ENCODE measurements around the gene VPS4A.
"Not testable (repeated sequence)": the region's sequence is repeated elsewhere in the genome, so short reads cannot be mapped to it uniquely, and the experiment has no call there.

Gene VPS4A

GRCh38 chr16:69310653-69311532 lies at the start of gene VPS4A:
Gene VPS4A (plus strand): TSS chr16:69311350. CDS start chr16:69311512, 162 bp downstream.
- peaks cover 9 to 21% of the 10 kb centered on the region in 2 donors for H3K36me3 Mint-ChIP-seq
- no peaks in the 10 kb centered on the region for H3K9me3 Mint-ChIP-seq
- DNase-seq (peak; percentile 97), ATAC-seq (replicated peaks) (peak; percentile 95 to 96)
- H3K4me3 Mint-ChIP-seq = peak within 1 kb of the TSS; percentile 99
- peaks cover 17 to 35% of the 10 kb centered on the region in 2 donors for H3K4me1 Mint-ChIP-seq
- H3K27me3 Mint-ChIP-seq = no peaks in the 10 kb centered on the region
- H3K27ac Mint-ChIP-seq = peak within 1 kb of the TSS; percentile 94

DNA sequence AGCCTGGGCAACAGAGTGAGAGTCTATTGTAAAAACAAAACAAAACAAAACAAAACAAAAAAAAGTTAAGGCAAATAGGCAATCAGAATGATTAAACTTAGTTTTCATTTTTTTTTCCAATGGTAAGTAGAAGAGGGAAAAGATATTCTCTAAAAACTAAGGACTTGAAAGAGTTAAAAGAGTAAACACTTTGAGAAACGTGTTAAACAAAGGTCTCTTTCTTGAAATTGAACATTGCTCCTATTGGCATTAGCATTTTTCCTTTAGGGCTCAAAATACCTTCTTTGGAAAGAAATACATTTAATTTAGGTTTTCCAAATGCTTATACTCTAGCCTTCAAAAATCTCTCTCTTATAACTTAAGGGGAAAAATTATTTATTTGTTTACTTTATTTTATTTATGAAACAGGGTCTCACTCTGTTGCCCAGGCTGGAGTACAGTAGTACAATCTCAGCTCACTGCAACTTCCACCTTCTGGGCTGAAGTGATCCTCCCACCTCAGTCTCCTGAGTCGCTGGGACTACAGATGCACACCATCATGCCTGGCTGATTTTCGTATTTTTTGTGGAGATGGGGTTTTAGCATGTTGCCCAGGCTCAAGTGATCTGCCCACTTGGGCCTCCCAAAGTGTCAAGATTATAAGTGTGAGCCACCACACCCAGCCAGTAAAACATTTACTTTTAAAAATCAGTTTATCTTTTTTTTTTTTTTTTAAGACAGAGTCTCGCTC lies 44.7 kb upstream of the VPS4A start:
- no peaks in the 10 kb centered on the region for H3K9me3 Mint-ChIP-seq

GRCh38 chr16:69267633-69268032 lies 43.5 kb upstream of the VPS4A start:
- no peaks in the 10 kb centered on the region for H3K27me3 Mint-ChIP-seq

More for the DNA sequence above, 44.7 kb upstream of the VPS4A start:
- H3K27me3 Mint-ChIP-seq = no peaks in the 10 kb centered on the region
- H3K4me3 Mint-ChIP-seq = no peak overlapping the region
- H3K36me3 Mint-ChIP-seq = peaks cover 6% of the 10 kb centered on the region in 2 donors
- no peaks in the 10 kb centered on the region for H3K4me1 Mint-ChIP-seq
- no peak overlapping the region for H3K27ac Mint-ChIP-seq
- no peak for ATAC-seq (replicated peaks)
- DNase-seq = no peak

GRCh38 chr16:69270395-69270794 lies 40.8 kb upstream of the VPS4A start:
- DNase-seq (no peak), ATAC-seq (replicated peaks) (no peak)
- Mint-ChIP-seq H3K4me1 (no peaks in the 10 kb centered on the region), H3K4me3 (no peak overlapping the region), H3K9me3 (no peaks in the 10 kb centered on the region), H3K36me3 (peaks cover 3% of the 10 kb centered on the region in 2 donors), H3K27ac (no peak overlapping the region), H3K27me3 (no peaks in the 10 kb centered on the region)

More at GRCh38 chr16:69267633-69268032, 43.5 kb upstream of the VPS4A start:
- no peaks in the 10 kb centered on the region for H3K4me1 Mint-ChIP-seq
- no peaks in the 10 kb centered on the region for H3K9me3 Mint-ChIP-seq
- H3K4me3 Mint-ChIP-seq = no peak overlapping the region
- peaks cover 3 to 9% of the 10 kb centered on the region in 2 donors for H3K36me3 Mint-ChIP-seq
- no peak overlapping the region for H3K27ac Mint-ChIP-seq
- no peak for DNase-seq
- ATAC-seq (replicated peaks) = no peak

- Mint-ChIP-seq H3K4me3 (no peak overlapping the region), H3K27ac (no peak overlapping the region), H3K27me3 (no peaks in the 10 kb centered on the region), H3K36me3 (peaks cover 3% of the 10 kb centered on the region in 2 donors), H3K4me1 (no peaks in the 10 kb centered on the region), H3K9me3 (no peaks in the 10 kb centered on the region)
- DNase-seq (no peak), ATAC-seq (replicated peaks) (no peak)
Observed at GRCh38 chr16:69270831-69271230, 40.3 kb upstream of the VPS4A start.

DNA sequence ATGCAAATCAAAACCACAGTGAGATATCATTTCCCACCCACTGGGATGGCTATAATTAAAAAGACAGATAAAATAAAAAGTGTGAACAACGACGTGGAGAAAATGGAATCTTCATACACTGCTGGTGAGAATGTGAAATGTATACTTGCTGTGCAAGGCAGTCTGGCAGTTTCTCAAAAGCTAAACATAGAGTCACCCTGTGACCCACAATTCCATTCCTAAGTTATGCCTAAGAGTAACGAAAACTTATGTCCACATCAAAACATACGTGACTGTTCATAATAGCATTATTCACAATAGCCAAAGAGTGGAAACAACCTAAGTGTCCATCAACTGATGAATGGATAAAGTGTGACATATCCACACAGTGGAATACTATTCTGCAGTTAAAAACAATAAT lies 38.1 kb upstream of the VPS4A start:
- DNase-seq (no peak), ATAC-seq (replicated peaks) (no peak)
- Mint-ChIP-seq H3K4me3 (no peak overlapping the region), H3K36me3 (peaks cover 3% of the 10 kb centered on the region in 2 donors), H3K9me3 (no peaks in the 10 kb centered on the region), H3K27ac (no peak overlapping the region), H3K27me3 (no peaks in the 10 kb centered on the region), H3K4me1 (no peaks in the 10 kb centered on the region)

GRCh38 chr16:69274699-69275235 lies 36.4 kb upstream of the VPS4A start:
- ATAC-seq (replicated peaks) (no peak), DNase-seq (no peak)
- H3K4me1 Mint-ChIP-seq = no peaks in the 10 kb centered on the region
- H3K9me3 Mint-ChIP-seq = no peaks in the 10 kb centered on the region
- no peaks in the 10 kb centered on the region for H3K27me3 Mint-ChIP-seq
- H3K27ac Mint-ChIP-seq = no peak overlapping the region
- no peak overlapping the region for H3K4me3 Mint-ChIP-seq
- H3K36me3 Mint-ChIP-seq = peaks cover 3% of the 10 kb centered on the region in 2 donors

- Mint-ChIP-seq H3K9me3 (no peaks in the 10 kb centered on the region), H3K4me1 (no peaks in the 10 kb centered on the region), H3K27me3 (no peaks in the 10 kb centered on the region), H3K4me3 (no peak overlapping the region), H3K27ac (no peak overlapping the region), H3K36me3 (peaks cover 3% of the 10 kb centered on the region in 2 donors)
- ATAC-seq (replicated peaks) (no peak), DNase-seq (no peak)
Observed at GRCh38 chr16:69276148-69277115, 34.7 kb upstream of the VPS4A start.

GRCh38 chr16:69277413-69277812 lies 33.7 kb upstream of the VPS4A start:
- Mint-ChIP-seq H3K36me3 (peaks cover 0 to 3% of the 10 kb centered on the region in 2 donors), H3K27me3 (no peaks in the 10 kb centered on the region), H3K4me1 (no peaks in the 10 kb centered on the region), H3K9me3 (no peaks in the 10 kb centered on the region), H3K27ac (no peak overlapping the region), H3K4me3 (no peak overlapping the region)
- no peak for ATAC-seq (replicated peaks)
- no peak for DNase-seq

- no peak for DNase-seq
- H3K36me3 Mint-ChIP-seq = no peaks in the 10 kb centered on the region
- H3K27ac Mint-ChIP-seq = no peak overlapping the region
- H3K4me3 Mint-ChIP-seq = no peak overlapping the region
- no peaks in the 10 kb centered on the region for H3K4me1 Mint-ChIP-seq
- H3K27me3 Mint-ChIP-seq = no peaks in the 10 kb centered on the region
- ATAC-seq (replicated peaks) = no peak
- H3K9me3 Mint-ChIP-seq = no peaks in the 10 kb centered on the region
Observed at GRCh38 chr16:69283851-69284250, 27.3 kb upstream of the VPS4A start.

DNA sequence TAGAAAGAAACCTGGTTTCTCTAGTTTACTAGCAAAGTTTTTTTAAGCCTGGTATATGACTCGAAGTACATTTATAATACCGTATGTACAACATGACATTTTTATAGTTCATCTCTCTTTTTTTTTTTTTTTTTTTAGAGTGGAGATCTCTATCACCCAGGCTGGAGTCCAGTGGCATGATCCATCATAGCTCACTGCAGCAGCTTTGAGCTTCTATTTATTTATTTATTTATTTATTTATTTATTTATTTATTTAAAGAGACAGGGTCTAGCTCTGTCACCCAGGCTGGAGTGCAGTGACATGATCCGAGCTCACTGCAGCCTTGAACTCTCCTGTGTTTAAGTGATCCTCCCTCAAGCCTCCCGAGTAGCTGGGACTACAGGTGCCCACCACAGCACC lies 25.9 kb upstream of the VPS4A start:
- Mint-ChIP-seq H3K4me3 (no peak overlapping the region), H3K27me3 (no peaks in the 10 kb centered on the region), H3K9me3 (no peaks in the 10 kb centered on the region), H3K27ac (no peak overlapping the region), H3K4me1 (no peaks in the 10 kb centered on the region), H3K36me3 (no peaks in the 10 kb centered on the region)
- ATAC-seq (replicated peaks) = no peak
- no peak for DNase-seq

- H3K36me3 Mint-ChIP-seq = no peaks in the 10 kb centered on the region
- ATAC-seq (replicated peaks) = no peak
- DNase-seq = no peak
- no peak overlapping the region for H3K27ac Mint-ChIP-seq
- no peaks in the 10 kb centered on the region for H3K4me1 Mint-ChIP-seq
- H3K9me3 Mint-ChIP-seq = no peaks in the 10 kb centered on the region
- no peaks in the 10 kb centered on the region for H3K27me3 Mint-ChIP-seq
- H3K4me3 Mint-ChIP-seq = no peak overlapping the region
Observed at GRCh38 chr16:69286941-69287713, 24.0 kb upstream of the VPS4A start.

DNA sequence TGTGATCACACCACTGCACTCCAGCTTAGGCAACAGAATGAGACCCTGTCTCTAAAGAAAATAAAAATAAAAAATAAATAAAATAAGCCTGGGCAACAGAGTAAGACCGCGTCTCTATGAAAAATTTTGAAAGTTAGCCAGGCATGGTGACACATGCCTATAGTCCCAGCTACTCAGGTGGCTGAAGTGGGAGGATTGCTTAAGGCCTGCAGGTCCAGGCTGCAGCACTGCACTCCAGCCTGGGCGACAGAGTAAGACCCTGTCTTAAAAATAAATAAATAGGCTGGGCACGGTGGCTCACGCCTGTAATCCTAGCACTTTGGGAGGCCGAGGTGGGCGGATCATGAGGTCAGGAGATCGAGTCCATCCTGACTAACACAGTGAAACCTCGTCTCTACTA lies 19.5 kb upstream of the VPS4A start:
- not testable (repeated sequence) for H3K36me3 Mint-ChIP-seq; H3K4me3 Mint-ChIP-seq; ATAC-seq (replicated peaks); H3K9me3 Mint-ChIP-seq; H3K4me1 Mint-ChIP-seq; H3K27ac Mint-ChIP-seq; H3K27me3 Mint-ChIP-seq; DNase-seq
